HepG2 (cell line): ENCODE data around the gene KPNA3. TPM values are rescaled to one million over a fixed set of nuclear protein-coding genes. Genes with fewer than 3 reads are reported as not detected.

Experiments
- ADNP ChIP-seq: sonication (generic); formaldehyde crosslinking; IDR thresholded peaks from 2 replicates; pipeline ENCODE4 v1.4.0; 2020; ENCODE audit warnings: missing genetic modification reagents
- ATM ChIP-seq: fragments of 450-650 bp; IDR thresholded peaks from 2 replicates; pipeline ENCODE4 v1.7.1; 2017; ENCODE audit warnings: mild to moderate bottlenecking, borderline replicate concordance
- CEBPZ ChIP-seq: IDR thresholded peaks from 2 replicates; pipeline ENCODE4 v1.6.1; 2012; ENCODE audit warnings: low read length, improper control_type of control experiment
- GTF2F1 ChIP-seq: fragments of 150-350 bp; IDR thresholded peaks from 2 replicates; pipeline ENCODE4 v1.6.1; 2014; ENCODE audit warnings: low read length
- KLF15 ChIP-seq: sonication (generic); formaldehyde crosslinking; IDR thresholded peaks from 2 replicates; pipeline ENCODE4 v1.8.1; 2023; ENCODE audit warnings: borderline replicate concordance, mild to moderate bottlenecking, inconsistent platforms, missing genetic modification reagents, mixed read lengths
- MTA1 ChIP-seq: sonication (generic); formaldehyde crosslinking; IDR thresholded peaks from 2 replicates; pipeline ENCODE4 v1.4.0; 2020; ENCODE audit warnings: missing genetic modification reagents, mild to moderate bottlenecking, borderline replicate concordance
- SP4 ChIP-seq: sonication (generic); formaldehyde crosslinking; IDR thresholded peaks from 2 replicates; pipeline ENCODE4 v1.8.1; 2023; ENCODE audit warnings: mild to moderate bottlenecking, missing genetic modification reagents
- SRSF9 ChIP-seq: fragments of 200-400 bp; formaldehyde crosslinking; IDR thresholded peaks from 2 replicates; pipeline ENCODE4 v1.6.1; 2018; ENCODE audit warnings: borderline replicate concordance, mild to moderate bottlenecking, low read depth, low read length; ENCODE audit not compliant: insufficient read depth, poor library complexity, severe bottlenecking
- SSRP1 ChIP-seq: IDR thresholded peaks from 2 replicates; pipeline ENCODE4 v1.6.1; 2016; ENCODE audit warnings: control low read depth
- STAG1 ChIP-seq: sonication (generic); formaldehyde crosslinking; IDR thresholded peaks from 2 replicates; pipeline ENCODE4 v1.4.0; 2020; ENCODE audit warnings: missing genetic modification reagents
- SUZ12 ChIP-seq: fragments of 150-350 bp; IDR thresholded peaks from 2 replicates; pipeline ENCODE4 v1.6.1; 2014; ENCODE audit warnings: low read depth, low read length
- TFDP1 ChIP-seq: IDR thresholded peaks from 2 replicates; pipeline ENCODE4 v1.6.1; 2016; ENCODE audit warnings: missing compliant biosample characterization, missing genetic modification reagents, borderline replicate concordance
- THAP8 ChIP-seq: sonication (generic); formaldehyde crosslinking; IDR thresholded peaks from 2 replicates; pipeline ENCODE4 v1.5.1; 2020; ENCODE audit warnings: missing genetic modification reagents, mild to moderate bottlenecking, borderline replicate concordance
- ZBTB20 ChIP-seq: sonication (generic); formaldehyde crosslinking; IDR thresholded peaks from 2 replicates; pipeline ENCODE4 v1.8.1; 2023; ENCODE audit warnings: missing genetic modification reagents, low read depth, mild to moderate bottlenecking, borderline replicate concordance
- ZFP36 ChIP-seq: fragments of 150-350 bp; IDR thresholded peaks from 2 replicates; pipeline ENCODE4 v1.6.1; 2018; ENCODE audit warnings: borderline replicate concordance, low read length, low read depth; ENCODE audit not compliant: partially characterized antibody
- ZFP62 ChIP-seq: sonication (generic); formaldehyde crosslinking; IDR thresholded peaks from 2 replicates; pipeline ENCODE4 v1.4.0; 2020; ENCODE audit warnings: missing genetic modification reagents
- ZNF574 ChIP-seq: sonication (generic); formaldehyde crosslinking; IDR thresholded peaks from 2 replicates; pipeline ENCODE4 v1.4.0; 2020; ENCODE audit warnings: missing genetic modification reagents
- ZNF580 ChIP-seq: IDR thresholded peaks from 2 replicates; pipeline ENCODE4 v1.6.1; 2016; ENCODE audit warnings: low read depth, borderline replicate concordance
- ZNF652 ChIP-seq: IDR thresholded peaks from 2 replicates; pipeline ENCODE4 v1.6.1; 2016; ENCODE audit warnings: low read depth, borderline replicate concordance
- ZZZ3 ChIP-seq: sonication (generic); formaldehyde crosslinking; IDR thresholded peaks from 2 replicates; pipeline ENCODE4 v1.4.0; 2020; ENCODE audit warnings: missing genetic modification reagents, mild to moderate bottlenecking, borderline replicate concordance
- polyA plus RNA-seq, 8 experiments: library from polyadenylated mRNA; depleted of rRNA in 3 of 8; stranded (reverse) in 7 of 8; unstranded in 1 of 8; fragments of >200 nt; fragmentation: Illumina TruSeq in 4 of 8; extraction: Trizol in 4 of 8; gene quantifications; 2 replicates each; pipeline versions ENCODE4 v1.2.1 to v1.2.3, GENCODE V29; 2011 to 2016; ENCODE audit warnings: low read depth in 4 of 8, missing spikeins in 1 of 8, mixed read lengths in 1 of 8; ENCODE audit not compliant: insufficient read depth in 1 of 8
- total RNA-seq, 5 experiments: library from RNA; depleted of rRNA; stranded (reverse); fragments of >200 nt; fragmentation: Illumina TruSeq; extraction: Trizol; gene quantifications; 2 replicates each; pipeline ENCODE4 v1.2.3, GENCODE V29; 2016; ENCODE audit warnings: low read depth in 1 of 5

KPNA3 gene
- total and polyA plus RNA-seq, 2 of the 13 experiments (the other 11 are each of a cell fraction or from before 2014, with no cell fraction given), result 13.0 to 28.9 TPM

GRCh38 chr13:49792550-49793324 is at the start of gene KPNA3 (continued):
- TF ChIP-seq CEBPZ (no peak), ZNF574 (CRISPR knock-in tag) (peak; percentile 96), ZNF652 (CRISPR knock-in tag) (no peak), KLF15 (CRISPR knock-in tag) (0 out of 2 replicates have a peak, but pooled peaks have one; percentile 40), ADNP (CRISPR knock-in tag) (no peak), ZFP36 (no peak), SRSF9 (no peak), ZZZ3 (no peak), MTA1 (peak; percentile 77; the same call in 1 of the 2 replicates), ZNF580 (CRISPR knock-in tag) (peak; percentile 76; the same call in 1 of the 2 replicates), THAP8 (CRISPR knock-in tag) (no peak), GTF2F1 (no peak), ZBTB20 (CRISPR knock-in tag) (peak; percentile 23; the same call in 1 of the 2 replicates), SP4 (CRISPR knock-in tag) (no peak; the same call in 1 of the 2 replicates), TFDP1 (CRISPR knock-in tag) (peak; percentile 87), ATM (no peak), SUZ12 (peak; percentile 15; the same call in 1 of the 2 replicates), STAG1 (CRISPR knock-in tag) (peak; percentile 38), SSRP1 (CRISPR knock-in tag) (peak; percentile 73; the same call in 1 of the 2 replicates), ZFP62 (CRISPR knock-in tag) (no peak)
